Aortic smooth muscle cell (primary cell): ENCODE results near the gene CRYGD. TPM values are rescaled to one million over a fixed set of nuclear protein-coding genes. Genes with fewer than 3 reads are reported as not detected.

Experiments
- total RNA-seq: library from RNA; depleted of rRNA; stranded (reverse); fragments of >200 nt; gene quantifications from 2 replicates; pipeline ENCODE4 v1.2.3, GENCODE V29; 2014

The CRYGD gene
- not detected in 2 replicates for total RNA-seq

GRCh38 chr2:208124013-208124715 is at the start of gene CRYGD:
Gene CRYGD, minus strand, starts transcription at chr2:208124524. Its CDS starts 51 bp downstream, at chr2:208124473.

GRCh38 chr2:208163489-208163888 is 39.2 kb upstream of the CRYGD start, which contains the start of gene CRYGA:
Gene CRYGA, minus strand, starts transcription at chr2:208163589. Its CDS starts 33 bp downstream, at chr2:208163556.

GRCh38 chr2:208146006-208146405 is 21.7 kb upstream of the CRYGD start, which contains the start of gene CRYGB:
Gene CRYGB, minus strand, starts transcription at chr2:208146158. Its CDS starts 38 bp downstream, at chr2:208146120.

GRCh38 chr2:208129744-208130711 is 5.7 kb upstream of the CRYGD start, which contains the start of gene CRYGC:
Gene CRYGC, minus strand, starts transcription at chr2:208129828. Its CDS starts 36 bp downstream, at chr2:208129792.

Other genes with a start within 250 kb of the CRYGD start
- 14.9 and 16.7 TPM in 2 replicates for gene PLEKHM3, start 99.0 kb downstream of the CRYGD start, total RNA-seq
- gene CRYGC, start 5.3 kb upstream of the CRYGD start, total RNA-seq: not detected in 2 replicates
- gene CRYGB, start 21.6 kb upstream of the CRYGD start, total RNA-seq: not detected in 2 replicates
- gene CRYGA, start 39.1 kb upstream of the CRYGD start, total RNA-seq: not detected in 2 replicates
- not detected in 2 replicates for gene C2orf80, start 65.5 kb upstream of the CRYGD start, total RNA-seq
- gene IDH1, start 130.5 kb upstream of the CRYGD start, total RNA-seq: 146 and 218 TPM in 2 replicates
- gene PIKFYVE, start 141.7 kb upstream of the CRYGD start, total RNA-seq: 35.5 and 41.3 TPM in 2 replicates